Immature natural killer cell (primary cell): ENCODE measurements around the gene GAPDH. TPM values are rescaled to one million over a fixed set of nuclear protein-coding genes. Genes with fewer than 3 reads are reported as not detected.
A peak's percentile ranks its signal among the peaks of the same experiment; 100 is the strongest.
"Not testable (repeated sequence)": the region's sequence is repeated elsewhere in the genome, so short reads cannot be mapped to it uniquely, and the experiment has no call there.

Experiments
- DNase-seq, 3 donors: peaks; one replicate each; pipeline ENCODE4 v3.0.0; 2022; ENCODE audit warnings: mixed read lengths in 1 of 3
- H3K27ac Mint-ChIP-seq, 6 donors: one replicate each; pipeline ENCODE4 v1.8.0; 2020; ENCODE audit warnings: mixed read lengths in 6 of 6, mild to moderate bottlenecking in 5 of 6, inconsistent platforms in 4 of 6, moderate library complexity in 3 of 6
- H3K27me3 Mint-ChIP-seq, 3 donors: one replicate each; pipeline ENCODE4 v1.8.0; 2020 to 2021; ENCODE audit warnings: low read depth in 3 of 3, mild to moderate bottlenecking in 3 of 3, mixed read lengths in 3 of 3, moderate library complexity in 3 of 3, inconsistent platforms in 1 of 3
- H3K36me3 Mint-ChIP-seq, 3 donors: one replicate each; pipeline ENCODE4 v1.8.0; 2020; ENCODE audit warnings: mixed read lengths in 3 of 3, inconsistent platforms in 2 of 3, mild to moderate bottlenecking in 2 of 3
- H3K4me1 Mint-ChIP-seq, 2 donors: one replicate each; pipeline ENCODE4 v1.8.0; 2020; ENCODE audit warnings: inconsistent platforms in 2 of 2, mild to moderate bottlenecking in 2 of 2, mixed read lengths in 2 of 2, moderate library complexity in 1 of 2
- H3K4me3 Mint-ChIP-seq, 5 donors: one replicate each; pipeline ENCODE4 v1.8.0; 2020; ENCODE audit warnings: mild to moderate bottlenecking in 5 of 5, mixed read lengths in 5 of 5, inconsistent platforms in 3 of 5, moderate library complexity in 3 of 5
- H3K9me3 Mint-ChIP-seq, 6 donors: one replicate each; pipeline ENCODE4 v1.8.0; 2020; ENCODE audit warnings: mild to moderate bottlenecking in 6 of 6, mixed read lengths in 6 of 6, inconsistent platforms in 4 of 6, moderate library complexity in 3 of 6
- polyA plus RNA-seq, 3 donors: library from polyadenylated mRNA; unstranded; fragments of 300-500 nt; fragmentation: Illumina TruSeq; gene quantifications; one replicate each; pipeline ENCODE4 v1.2.3, GENCODE V29; 2021

The GAPDH gene
- polyA plus RNA-seq, result 1,000 to 10,000 TPM; 1,615 to 2,185 (median 1,854) TPM

- H3K4me3 Mint-ChIP-seq, result peak within 1 kb of the TSS; percentile 87 to 97 (median 96)
- peaks cover 22 to 34% (median 23%) of the 10 kb centered on the region in 3 donors for H3K27me3 Mint-ChIP-seq
- no peaks in the 10 kb centered on the region for H3K9me3 Mint-ChIP-seq
- DNase-seq, result peak; percentile 89 to 91 (median 90)
- peaks cover 48 to 55% of the 10 kb centered on the region in 2 donors for H3K4me1 Mint-ChIP-seq
- peak within 1 kb of the TSS; percentile 88 to 99 (median 98) for H3K27ac Mint-ChIP-seq
- H3K36me3 Mint-ChIP-seq, result peaks cover 11 to 37% (median 21%) of the 10 kb centered on the region in 3 donors
Observed at GRCh38 chr12:6533923-6534694, at the start of gene GAPDH. Gene GAPDH, plus strand, starts transcription at chr12:6534517. Its CDS starts 316 bp downstream, at chr12:6534833.

DNA sequence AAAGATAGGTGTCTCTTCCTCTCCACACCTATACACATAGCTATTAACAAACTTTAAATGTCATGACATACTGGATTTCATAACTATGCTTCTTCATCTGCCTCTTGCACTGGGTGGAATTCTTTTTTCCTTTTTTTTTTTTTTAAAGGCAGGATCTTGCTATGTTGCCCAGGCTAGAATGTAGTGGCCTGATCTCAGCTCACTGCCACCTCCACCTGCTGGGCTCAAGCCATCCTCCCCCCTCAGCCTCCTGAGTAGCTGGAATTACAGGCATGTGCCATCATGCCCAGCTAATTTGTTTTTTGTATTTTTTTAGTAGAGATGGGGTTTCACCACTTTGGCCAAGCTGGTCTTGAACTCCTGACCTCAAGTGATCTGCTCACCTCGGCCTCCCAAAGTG lies 46.1 kb upstream of the GAPDH start:
- H3K27ac Mint-ChIP-seq, result no peak overlapping the region
- no peaks in the 10 kb centered on the region for H3K9me3 Mint-ChIP-seq
- no peak overlapping the region for H3K4me3 Mint-ChIP-seq
- H3K4me1 Mint-ChIP-seq, result peaks cover 12 to 16% of the 10 kb centered on the region in 2 donors
- H3K27me3 Mint-ChIP-seq, result peaks cover 5 to 15% (median 6%) of the 10 kb centered on the region in 3 donors
- no peak for DNase-seq
- peaks cover 0 to 4% (median 4%) of the 10 kb centered on the region in 3 donors for H3K36me3 Mint-ChIP-seq

DNA sequence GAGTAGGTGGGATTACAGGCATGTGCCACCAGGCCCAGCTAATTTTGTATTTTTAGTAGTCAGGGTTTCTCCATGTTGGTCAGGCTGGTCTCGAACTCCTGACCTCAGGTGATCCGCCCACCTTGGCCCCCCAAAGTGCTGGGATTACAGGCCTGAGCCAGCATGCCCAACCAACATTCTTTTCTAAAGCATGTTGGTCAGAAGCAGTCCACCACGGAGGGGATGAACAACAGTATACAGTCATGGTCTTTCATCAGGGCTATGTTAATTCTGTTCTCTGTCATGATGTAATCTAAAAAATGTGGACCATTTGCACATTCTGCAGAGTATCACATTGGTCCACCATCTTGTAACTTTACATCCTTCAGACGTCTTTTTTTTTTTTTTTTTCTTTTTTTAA lies 44.9 kb upstream of the GAPDH start:
- Mint-ChIP-seq H3K4me1 (peaks cover 15 to 22% of the 10 kb centered on the region in 2 donors), H3K9me3 (no peaks in the 10 kb centered on the region), H3K27me3 (peaks cover 9 to 24% (median 11%) of the 10 kb centered on the region in 3 donors), H3K4me3 (no peak overlapping the region), H3K36me3 (peaks cover 0 to 4% (median 4%) of the 10 kb centered on the region in 3 donors), H3K27ac (no peak overlapping the region)
- no peak for DNase-seq

- H3K9me3 Mint-ChIP-seq, H3K36me3 Mint-ChIP-seq, DNase-seq, H3K4me3 Mint-ChIP-seq, H3K27ac Mint-ChIP-seq: not testable (repeated sequence)
- peaks cover 9 to 24% (median 10%) of the 10 kb centered on the region in 3 donors for H3K27me3 Mint-ChIP-seq
- peaks cover 27 to 34% of the 10 kb centered on the region in 2 donors for H3K4me1 Mint-ChIP-seq
Observed at GRCh38 chr12:6490673-6491072, 43.6 kb upstream of the GAPDH start.

- Mint-ChIP-seq H3K4me1 (peaks cover 32 to 45% of the 10 kb centered on the region in 2 donors), H3K4me3 (peak within 1 kb of the TSS; percentile 92 to 98 (median 96)), H3K9me3 (no peaks in the 10 kb centered on the region), H3K36me3 (peaks cover 0 to 8% (median 4%) of the 10 kb centered on the region in 3 donors), H3K27me3 (peaks cover 9 to 22% (median 10%) of the 10 kb centered on the region in 3 donors), H3K27ac (peak within 1 kb of the TSS; percentile 95 to 99 (median 97))
- DNase-seq, result peak; percentile 93 to 96 (median 96)
Observed at GRCh38 chr12:6492838-6493496, 41.4 kb upstream of the GAPDH start, which contains the start of gene MRPL51. Gene MRPL51, minus strand, starts transcription at chr12:6493262. Its CDS starts 126 bp downstream, at chr12:6493136.

- Mint-ChIP-seq H3K9me3 (no peaks in the 10 kb centered on the region), H3K4me1 (peaks cover 33 to 45% of the 10 kb centered on the region in 2 donors), H3K27me3 (peaks cover 9 to 22% (median 10%) of the 10 kb centered on the region in 3 donors), H3K27ac (peak within 1 kb of the TSS; percentile 95 to 99 (median 97)), H3K4me3 (peak within 1 kb of the TSS; percentile 92 to 98 (median 96)), H3K36me3 (peaks cover 0 to 8% (median 4%) of the 10 kb centered on the region in 3 donors)
- peak; percentile 94 to 95 (median 94) for DNase-seq
Observed at GRCh38 chr12:6493497-6494257, 40.6 kb upstream of the GAPDH start, which contains the start of gene NCAPD2. Gene NCAPD2, plus strand, starts transcription at chr12:6494102. Its CDS starts 997 bp downstream, at chr12:6495099.

DNA sequence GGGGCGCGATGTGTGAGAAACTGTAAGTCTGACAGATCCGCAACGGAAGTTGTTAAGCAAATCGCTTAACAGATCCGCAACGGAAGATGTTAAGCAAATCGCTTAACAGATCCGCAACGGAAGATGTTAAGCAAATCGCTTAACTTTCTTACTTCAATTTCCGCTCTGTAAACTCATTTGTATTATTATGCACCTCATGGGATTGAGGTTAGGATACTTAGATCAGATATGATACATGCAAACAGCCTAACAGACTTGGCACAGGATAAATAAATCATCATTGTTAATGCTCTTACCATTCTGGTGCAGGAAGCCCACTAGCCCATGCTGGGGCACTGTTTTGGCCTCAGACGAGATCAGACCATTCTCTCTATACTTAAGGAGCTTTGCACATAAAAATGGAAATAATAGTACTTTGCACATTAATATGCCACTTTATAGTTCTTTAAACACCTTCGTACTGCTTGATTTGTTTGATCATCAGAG lies 40.0 kb upstream of the GAPDH start:
- H3K27me3 Mint-ChIP-seq, result peaks cover 9 to 22% (median 10%) of the 10 kb centered on the region in 3 donors
- H3K36me3 Mint-ChIP-seq, result peaks cover 0 to 11% (median 4%) of the 10 kb centered on the region in 3 donors
- peak overlapping the region; percentile 92 to 98 (median 96) for H3K4me3 Mint-ChIP-seq
- peaks cover 33 to 45% of the 10 kb centered on the region in 2 donors for H3K4me1 Mint-ChIP-seq
- H3K27ac Mint-ChIP-seq, result peak overlapping the region; percentile 93 to 99 (median 96)
- H3K9me3 Mint-ChIP-seq, result no peaks in the 10 kb centered on the region
- DNase-seq, result no peak

GRCh38 chr12:6494968-6495367 lies 39.3 kb upstream of the GAPDH start:
- Mint-ChIP-seq H3K27ac (peak overlapping the region; percentile 93 to 99 (median 96)), H3K9me3 (no peaks in the 10 kb centered on the region), H3K36me3 (peaks cover 0 to 11% (median 4%) of the 10 kb centered on the region in 3 donors), H3K4me3 (peak overlapping the region; percentile 92 to 98 (median 96)), H3K27me3 (peaks cover 9 to 22% (median 10%) of the 10 kb centered on the region in 3 donors), H3K4me1 (peaks cover 33 to 45% of the 10 kb centered on the region in 2 donors)
- DNase-seq, result no peak

DNA sequence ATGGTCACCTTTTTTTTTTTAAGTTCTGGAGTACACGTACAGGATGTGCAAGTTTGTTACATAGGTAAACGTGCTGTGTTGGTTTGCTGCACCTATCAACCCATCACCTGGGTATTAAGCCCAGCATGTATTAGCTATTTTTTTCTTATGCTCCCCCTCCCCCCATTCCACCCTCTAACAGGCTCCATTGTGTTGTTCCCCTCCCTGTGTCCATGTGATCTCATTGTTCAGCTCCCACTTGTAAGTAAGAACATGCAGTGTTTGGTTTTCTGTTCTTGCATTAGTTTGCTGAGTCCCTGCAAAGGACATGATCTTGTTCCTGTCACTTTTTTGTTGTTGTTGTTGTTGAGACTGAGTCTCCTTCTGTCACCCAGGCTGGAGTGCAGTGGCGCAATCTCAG lies 37.0 kb upstream of the GAPDH start:
- not testable (repeated sequence) for H3K36me3 Mint-ChIP-seq, H3K4me3 Mint-ChIP-seq, H3K9me3 Mint-ChIP-seq, DNase-seq
- Mint-ChIP-seq H3K27me3 (peaks cover 9 to 17% (median 10%) of the 10 kb centered on the region in 3 donors), H3K27ac (peak overlapping the region in 4 of 6 donors; percentile 18 to 75 (median 64)), H3K4me1 (peaks cover 29 to 38% of the 10 kb centered on the region in 2 donors)

GRCh38 chr12:6500466-6500865 lies 33.9 kb upstream of the GAPDH start:
- no peaks in the 10 kb centered on the region for H3K27me3 Mint-ChIP-seq
- no peak overlapping the region for H3K4me3 Mint-ChIP-seq
- no peak overlapping the region for H3K27ac Mint-ChIP-seq
- peaks cover 0 to 6% (median 0%) of the 10 kb centered on the region in 3 donors for H3K36me3 Mint-ChIP-seq
- DNase-seq, result no peak
- H3K9me3 Mint-ChIP-seq, result no peaks in the 10 kb centered on the region
- peaks cover 8 to 12% of the 10 kb centered on the region in 2 donors for H3K4me1 Mint-ChIP-seq

- no peaks in the 10 kb centered on the region for H3K9me3 Mint-ChIP-seq
- no peaks in the 10 kb centered on the region for H3K27me3 Mint-ChIP-seq
- no peak for DNase-seq
- H3K36me3 Mint-ChIP-seq, result peaks cover 13 to 28% (median 15%) of the 10 kb centered on the region in 3 donors
- peak overlapping the region in 2 of 6 donors; percentile 45 to 78 for H3K27ac Mint-ChIP-seq
- H3K4me1 Mint-ChIP-seq, result peaks cover 8 to 27% of the 10 kb centered on the region in 2 donors
- no peak overlapping the region for H3K4me3 Mint-ChIP-seq
Observed at GRCh38 chr12:6507102-6507998, 27.0 kb upstream of the GAPDH start.

DNA sequence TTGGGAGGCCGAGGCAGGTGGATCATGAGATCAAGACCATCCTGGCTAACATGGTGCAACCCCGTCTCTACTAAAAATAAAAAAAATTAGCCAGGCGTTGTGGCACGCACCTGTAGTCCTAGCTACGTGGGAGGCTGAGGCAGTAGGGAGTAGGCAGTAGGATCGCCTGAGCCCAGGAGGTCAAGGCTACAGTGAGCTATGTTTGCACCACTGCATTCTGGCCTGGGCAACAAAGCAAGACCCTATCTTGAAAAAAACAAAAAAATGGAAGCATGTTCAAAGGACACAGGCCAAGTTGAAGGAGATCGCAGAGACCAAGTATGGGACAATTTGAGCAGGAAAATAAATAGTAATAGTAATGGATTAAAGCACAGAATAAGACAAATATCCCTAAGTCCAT lies 26.2 kb upstream of the GAPDH start:
- no peak overlapping the region for H3K4me3 Mint-ChIP-seq
- DNase-seq, result no peak
- peaks cover 20 to 35% (median 22%) of the 10 kb centered on the region in 3 donors for H3K36me3 Mint-ChIP-seq
- H3K9me3 Mint-ChIP-seq, result no peaks in the 10 kb centered on the region
- peaks cover 8 to 27% of the 10 kb centered on the region in 2 donors for H3K4me1 Mint-ChIP-seq
- H3K27me3 Mint-ChIP-seq, result no peaks in the 10 kb centered on the region
- no peak overlapping the region for H3K27ac Mint-ChIP-seq
